Measurements from ENCODE around the gene BRME1. TPM values are rescaled to one million over a fixed set of nuclear protein-coding genes. Genes with fewer than 3 reads are reported as not detected.

BRME1 gene
- 1 to 10 TPM in 3 of 4 donors, not detected in 1; 4.8 to 7.7 (median 5.8) TPM for total RNA-seq

DNA sequence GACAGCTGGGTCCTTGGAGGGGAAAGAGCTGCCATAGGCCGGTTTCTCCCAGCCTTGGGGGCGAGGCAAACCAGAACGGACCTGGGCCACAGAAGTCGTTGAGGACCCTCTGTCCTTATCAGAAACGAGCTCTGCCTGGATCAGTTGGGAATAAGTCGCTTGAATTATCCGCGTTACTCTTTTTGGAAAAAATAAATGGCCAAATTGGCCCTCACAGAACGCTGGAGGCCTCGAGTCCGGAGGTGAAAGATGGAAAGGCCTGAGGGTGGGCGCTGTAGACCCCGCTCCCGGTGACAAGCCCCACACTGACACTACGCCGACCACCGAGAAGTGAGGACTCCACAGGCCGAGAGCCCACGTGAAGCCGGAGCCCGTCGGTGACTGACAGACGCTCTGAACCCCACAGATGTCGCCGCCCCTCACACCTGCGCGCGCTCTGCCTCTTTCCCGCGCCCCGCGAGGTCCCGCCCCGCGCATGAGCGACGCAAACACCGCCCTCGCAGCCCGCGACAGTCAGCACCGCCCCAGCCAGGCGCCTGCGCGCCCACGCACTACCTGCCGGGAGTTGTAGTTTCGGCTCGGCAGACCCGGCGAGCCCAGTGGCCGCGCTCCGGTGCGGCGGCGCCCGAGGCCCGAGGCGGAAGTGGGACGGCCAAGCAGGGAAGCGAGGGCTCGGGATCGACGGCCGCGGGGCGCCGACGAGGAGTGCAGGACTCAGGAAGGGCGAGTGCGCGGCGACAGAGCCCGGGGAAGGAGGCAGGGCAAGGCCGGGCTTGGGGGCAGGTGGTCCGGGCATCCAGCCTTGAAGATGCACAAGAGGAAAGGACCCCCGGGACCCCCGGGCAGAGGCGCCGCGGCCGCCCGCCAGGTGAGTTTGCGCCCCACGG lies at the start of gene BRME1, which contains the start of gene CC2D1A:
TSS of gene BRME1 (minus strand) at position 484 of the 887 bp plus-strand sequence. CDS start 1,225 bp downstream, outside the sequence.
TSS of gene CC2D1A (plus strand) at position 568 of the 887 bp plus-strand sequence. CDS start at position 809, 241 bp downstream.
- H3K4me3 ChIP-seq = peak within 1 kb of the TSS; percentile 63 to 85
- peak within 1 kb of the TSS; percentile 69 to 70 for H3K27ac ChIP-seq
- intact Hi-C loops (cut with DNase I; ENCODE audit: low total_unique reads) = no loop called here
- H3K9me3 ChIP-seq = no peaks in the 10 kb centered on the region
- TF ChIP-seq, protein P1, sequence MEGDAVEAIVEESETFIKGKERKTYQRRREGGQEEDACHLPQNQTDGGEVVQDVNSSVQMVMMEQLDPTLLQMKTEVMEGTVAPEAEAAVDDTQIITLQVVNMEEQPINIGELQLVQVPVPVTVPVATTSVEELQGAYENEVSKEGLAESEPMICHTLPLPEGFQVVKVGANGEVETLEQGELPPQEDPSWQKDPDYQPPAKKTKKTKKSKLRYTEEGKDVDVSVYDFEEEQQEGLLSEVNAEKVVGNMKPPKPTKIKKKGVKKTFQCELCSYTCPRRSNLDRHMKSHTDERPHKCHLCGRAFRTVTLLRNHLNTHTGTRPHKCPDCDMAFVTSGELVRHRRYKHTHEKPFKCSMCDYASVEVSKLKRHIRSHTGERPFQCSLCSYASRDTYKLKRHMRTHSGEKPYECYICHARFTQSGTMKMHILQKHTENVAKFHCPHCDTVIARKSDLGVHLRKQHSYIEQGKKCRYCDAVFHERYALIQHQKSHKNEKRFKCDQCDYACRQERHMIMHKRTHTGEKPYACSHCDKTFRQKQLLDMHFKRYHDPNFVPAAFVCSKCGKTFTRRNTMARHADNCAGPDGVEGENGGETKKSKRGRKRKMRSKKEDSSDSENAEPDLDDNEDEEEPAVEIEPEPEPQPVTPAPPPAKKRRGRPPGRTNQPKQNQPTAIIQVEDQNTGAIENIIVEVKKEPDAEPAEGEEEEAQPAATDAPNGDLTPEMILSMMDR (IDR thresholded peaks at IDR 0.05) = peak in 1 of 4 experiments; percentile 21
- peak in 1 of 2 donors; percentile 62 for TF ChIP-seq POLR2A (IDR thresholded peaks at IDR 0.05)
- H3K27me3 ChIP-seq = no peaks in the 10 kb centered on the region
- H3K36me3 ChIP-seq = no peaks in the 10 kb centered on the region
- peaks cover 4 to 7% of the 10 kb centered on the region in 2 donors for H3K4me1 ChIP-seq
- peak; percentile 87 to 92 for DNase-seq

DNA sequence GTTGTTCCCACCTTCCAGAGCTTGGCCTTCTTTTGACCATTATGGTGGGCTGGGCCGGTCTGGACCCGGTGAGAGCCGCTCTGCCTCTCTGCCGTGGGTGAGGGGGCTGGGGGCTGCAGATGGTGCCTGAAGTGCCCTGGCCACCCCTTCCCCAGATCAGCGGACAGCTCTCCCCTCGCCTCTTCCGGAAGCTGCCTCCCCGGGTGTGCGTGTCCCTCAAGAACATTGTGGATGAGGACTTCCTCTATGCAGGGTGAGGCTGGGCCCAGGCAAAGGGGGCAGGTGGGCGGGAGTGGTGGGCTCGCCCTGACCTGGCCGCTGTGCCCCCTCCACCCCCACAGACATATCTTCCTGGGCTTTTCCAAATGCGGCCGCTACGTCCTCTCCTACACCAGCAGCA lies 48.3 kb upstream of the BRME1 start:
- Histone ChIP-seq H3K27me3 (no peaks in the 10 kb centered on the region), H3K4me3 (no peak overlapping the region), H3K36me3 (no peaks in the 10 kb centered on the region), H3K27ac (no peak overlapping the region), H3K9me3 (no peaks in the 10 kb centered on the region), H3K4me1 (peaks cover 0 to 3% of the 10 kb centered on the region in 2 donors)
- no peak for DNase-seq
- TF ChIP-seq, protein P1 (IDR thresholded peaks at IDR 0.05) = no peak
- TF ChIP-seq POLR2A (IDR thresholded peaks at IDR 0.05) = no peak
- intact Hi-C loops (cut with DNase I; ENCODE audit: low total_unique reads) = no loop called here

DNA sequence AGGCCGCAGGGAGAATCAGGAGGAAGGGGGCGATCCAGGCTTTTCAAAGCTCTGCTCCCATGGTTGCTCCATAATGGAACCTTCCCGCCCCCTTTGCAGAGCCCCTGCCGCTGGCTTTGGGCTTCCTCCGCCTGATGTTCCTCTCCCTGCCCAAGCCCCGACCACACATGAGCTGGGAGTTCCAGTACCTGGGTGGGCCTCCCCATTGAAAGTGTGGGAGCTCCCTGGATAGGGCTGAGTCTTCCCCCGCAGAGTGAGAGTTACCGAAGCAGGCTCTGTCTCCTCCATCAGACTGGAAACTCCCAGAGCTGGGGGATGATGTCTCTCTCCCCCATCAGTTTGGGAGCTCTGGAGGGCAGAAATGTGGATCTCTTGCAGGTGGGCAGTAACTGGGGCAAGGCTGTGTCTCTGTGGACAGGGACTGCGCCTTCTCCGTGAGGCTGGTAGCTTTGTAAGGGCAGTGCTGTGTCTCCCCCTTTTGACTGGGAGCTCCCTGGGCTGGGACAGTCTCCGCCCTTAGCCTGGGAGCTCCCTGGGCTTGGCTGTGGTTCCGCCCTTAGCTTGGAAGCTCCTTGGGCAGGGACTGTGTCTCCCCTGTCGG lies 47.1 kb upstream of the BRME1 start:
- peak overlapping the region; percentile 69 to 72 for H3K4me3 ChIP-seq
- intact Hi-C loops (cut with DNase I; ENCODE audit: low total_unique reads) = no loop called here
- H3K27ac ChIP-seq = peak overlapping the region; percentile 47 to 81
- no peaks in the 10 kb centered on the region for H3K9me3 ChIP-seq
- H3K36me3 ChIP-seq = no peaks in the 10 kb centered on the region
- no peak for DNase-seq
- peaks cover 0 to 3% of the 10 kb centered on the region in 2 donors for H3K4me1 ChIP-seq
- no peaks in the 10 kb centered on the region for H3K27me3 ChIP-seq
- TF ChIP-seq POLR2A (IDR thresholded peaks at IDR 0.05) = no peak
- TF ChIP-seq, protein P1 (IDR thresholded peaks at IDR 0.05) = no peak

DNA sequence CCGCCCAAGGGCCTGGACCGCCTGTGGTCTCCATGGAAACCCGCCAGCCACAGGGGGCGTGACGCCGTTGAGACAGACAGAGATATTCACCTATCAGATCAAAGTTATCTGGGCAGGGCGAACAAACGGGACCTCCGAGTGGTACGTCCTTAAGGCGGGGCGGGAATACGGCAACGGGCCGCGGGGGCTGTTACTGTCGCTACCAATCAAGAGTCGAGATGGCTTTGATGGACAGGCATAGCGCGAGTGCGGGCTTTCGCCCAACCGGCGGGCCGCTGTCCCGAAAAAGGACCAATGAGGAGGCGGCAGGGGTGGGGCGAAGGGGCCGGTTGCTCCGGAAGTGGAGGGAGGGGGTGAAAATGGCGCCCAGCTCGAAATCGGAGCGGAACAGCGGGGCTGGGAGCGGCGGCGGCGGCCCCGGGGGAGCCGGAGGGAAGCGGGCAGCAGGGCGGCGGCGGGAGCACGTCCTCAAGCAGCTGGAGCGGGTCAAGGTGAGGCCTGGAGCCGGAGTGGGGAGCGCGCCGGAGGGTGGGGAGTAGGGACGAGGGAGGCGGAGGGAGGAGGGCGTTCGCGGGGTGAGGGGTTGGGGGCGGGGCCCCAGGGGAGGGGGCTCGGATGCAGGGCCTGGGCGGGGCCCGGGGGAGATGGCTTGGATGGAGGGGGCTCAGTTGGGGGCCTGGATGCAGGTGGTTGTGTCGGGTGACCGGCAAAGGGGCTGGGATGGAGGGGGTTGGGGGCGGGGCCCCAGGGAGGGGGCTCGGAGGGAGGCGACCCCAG lies 46.4 kb upstream of the BRME1 start, which contains the start of gene DCAF15:
TSS of gene DCAF15 (plus strand) at position 356 of the 777 bp plus-strand sequence. CDS start at position 360, 4 bp downstream.
- Histone ChIP-seq H3K4me1 (peaks cover 0 to 3% of the 10 kb centered on the region in 2 donors), H3K27me3 (no peaks in the 10 kb centered on the region), H3K9me3 (no peaks in the 10 kb centered on the region), H3K4me3 (peak within 1 kb of the TSS; percentile 69 to 72), H3K27ac (peak within 1 kb of the TSS; percentile 47 to 81), H3K36me3 (no peaks in the 10 kb centered on the region)
- peak; percentile 99 for DNase-seq
- intact Hi-C loops (cut with DNase I; ENCODE audit: low total_unique reads) = no loop called here
- TF ChIP-seq, protein P1 (IDR thresholded peaks at IDR 0.05) = peak in 1 of 4 experiments; percentile 12
- peak; percentile 14 to 48 for TF ChIP-seq POLR2A (IDR thresholded peaks at IDR 0.05)

Measured in uterus (tissue), 4 donors.